ENCODE measurements around the gene BAHCC1.
A peak's percentile ranks its signal among the peaks of the same experiment; 100 is the strongest.

The BAHCC1 gene

GRCh38 chr17:81427173-81428120 lies 32.2 kb downstream of the BAHCC1 start:
- H3K36me3 ChIP-seq (ENCODE audit: control insufficient read depth in 2 of 2, insufficient read depth in 1 of 2, low read length in 2 of 2), result no peaks in the 10 kb centered on the region; a peak in 1 of 3 replicates
- CTCF ChIA-PET, result interaction anchor here (1.0 to 1.2 kb wide), 2 partner anchors 13 to 57 kb away, joined by 3 to 4 read pairs; no protein-coding TSS in a partner anchor
- TF ChIP-seq SP2 (tag by site-specific recombination; IDR thresholded peaks at IDR 0.05) (no peak), HIC1 (tag by site-specific recombination; IDR thresholded peaks at IDR 0.05) (peak; percentile 57; the same call in 1 of the 2 replicates), MZF1 (tag by site-specific recombination; IDR thresholded peaks at IDR 0.05; ENCODE audit: borderline replicate concordance) (no peak), ZNF394 (tag by site-specific recombination; IDR thresholded peaks at IDR 0.05; ENCODE audit: borderline replicate concordance) (no peak), ZBTB20 (tag by site-specific recombination; IDR thresholded peaks at IDR 0.05) (no peak), ZNF629 (tag by site-specific recombination; IDR thresholded peaks at IDR 0.05) (no peak), ZNF571 (tag by site-specific recombination; IDR thresholded peaks at IDR 0.05) (no peak), GLIS2 (tag by site-specific recombination; IDR thresholded peaks at IDR 0.05) (peak; percentile 50), GLIS1 (tag by site-specific recombination; IDR thresholded peaks at IDR 0.05) (peak; percentile 62), ZIC2 (tag by site-specific recombination; IDR thresholded peaks at IDR 0.05) (peak; percentile 55), ZNF692 (tag by site-specific recombination; IDR thresholded peaks at IDR 0.05) (no peak)
- H3K4me1 ChIP-seq (ENCODE audit: control insufficient read depth, insufficient read depth, low read length), result peaks cover 3% of the 10 kb centered on the region; the same call in 1 of the 2 replicates
- H3K4me3 ChIP-seq (ENCODE audit: low read depth, low read length), result no peak overlapping the region
- POLR2A ChIA-PET, result no interaction called here
- no peak overlapping the region for H3K27ac ChIP-seq (ENCODE audit: extremely low read depth, low read depth, low read length)
- H3K9me3 ChIP-seq (ENCODE audit: control insufficient read depth, insufficient read depth, low read depth, low read length), result no peaks in the 10 kb centered on the region

GRCh38 chr17:81428121-81428515 lies 32.9 kb downstream of the BAHCC1 start:
- Histone ChIP-seq H3K9me3 (ENCODE audit: control insufficient read depth, insufficient read depth, low read depth, low read length) (no peaks in the 10 kb centered on the region), H3K27ac (ENCODE audit: extremely low read depth, low read depth, low read length) (no peak overlapping the region), H3K4me3 (ENCODE audit: low read depth, low read length) (no peak overlapping the region), H3K4me1 (ENCODE audit: control insufficient read depth, insufficient read depth, low read length) (peaks cover 3% of the 10 kb centered on the region; the same call in 1 of the 2 replicates), H3K36me3 (ENCODE audit: control insufficient read depth in 2 of 2, insufficient read depth in 1 of 2, low read length in 2 of 2) (no peaks in the 10 kb centered on the region; a peak in 1 of 3 replicates)
- no peak for TF ChIP-seq GLI4 (tag by site-specific recombination; IDR thresholded peaks at IDR 0.05)
- peak; percentile 5; the same call in 1 of the 2 replicates for TF ChIP-seq GLIS1 (tag by site-specific recombination; IDR thresholded peaks at IDR 0.05)
- peak; percentile 27; the same call in 1 of the 2 replicates for TF ChIP-seq KLF1 (tag by site-specific recombination; IDR thresholded peaks at IDR 0.05)
- POLR2A ChIA-PET, result interaction anchor here (4.1 kb wide), 1 partner anchor 9 kb away, joined by 13 read pairs; no protein-coding TSS in a partner anchor
- CTCF ChIA-PET, result interaction anchor here (0.7 to 3.9 kb wide), 3 partner anchors 12 to 57 kb away, joined by 3 to 21 read pairs (median 3); no protein-coding TSS in a partner anchor

- CTCF ChIA-PET, result interaction anchor here (0.7 to 3.9 kb wide), 3 partner anchors 12 to 56 kb away, joined by 3 to 21 read pairs (median 3); no protein-coding TSS in a partner anchor
Observed at GRCh38 chr17:81428516-81428915, 33.3 kb downstream of the BAHCC1 start.

More at GRCh38 chr17:81428516-81428915, 33.3 kb downstream of the BAHCC1 start:
- Histone ChIP-seq H3K9me3 (ENCODE audit: control insufficient read depth, insufficient read depth, low read depth, low read length) (no peaks in the 10 kb centered on the region), H3K36me3 (ENCODE audit: control insufficient read depth in 2 of 2, insufficient read depth in 1 of 2, low read length in 2 of 2) (no peaks in the 10 kb centered on the region; a peak in 1 of 3 replicates), H3K4me1 (ENCODE audit: control insufficient read depth, insufficient read depth, low read length) (peaks cover under 1% of the 10 kb centered on the region; the same call in 1 of the 2 replicates), H3K27ac (ENCODE audit: extremely low read depth, low read depth, low read length) (no peak overlapping the region), H3K4me3 (ENCODE audit: low read depth, low read length) (no peak overlapping the region)
- TF ChIP-seq ZFHX2 (tag by site-specific recombination; conservative IDR thresholded peaks at IDR 0.05) (0 out of 2 replicates have a peak, but pooled peaks have one; percentile 29), ZNF777 (tag by site-specific recombination; IDR thresholded peaks at IDR 0.05; ENCODE audit: borderline replicate concordance) (no peak)
- POLR2A ChIA-PET, result interaction anchor here (1.2 to 4.1 kb wide), 2 partner anchors 9 to 119 kb away, joined by 3 to 13 read pairs; no protein-coding TSS in a partner anchor

Data from HEK293 (cell line).